C4-2B (cell line): Measurements from ENCODE around the gene ATXN1.

Experiments used
- H3K27ac ChIP-seq: fragments of 450-650 bp; 2 replicates; pipeline ENCODE4 v1.5.1; 2017
- ZFX ChIP-seq: fragments of 450-650 bp; IDR thresholded peaks from 2 replicates; pipeline ENCODE4 v1.6.1; 2017
- TF ChIP-seq, protein P1 (sequence below): fragments of 450-650 bp; conservative IDR thresholded peaks from 2 replicates; pipeline ENCODE4 v1.5.1; 2017; ENCODE audit warnings: mild to moderate bottlenecking

The ATXN1 gene

GRCh38 chr6:16563628-16564240 lies 197.5 kb downstream of the ATXN1 start:
- no peak for TF ChIP-seq ZFX
- TF ChIP-seq, protein P1, sequence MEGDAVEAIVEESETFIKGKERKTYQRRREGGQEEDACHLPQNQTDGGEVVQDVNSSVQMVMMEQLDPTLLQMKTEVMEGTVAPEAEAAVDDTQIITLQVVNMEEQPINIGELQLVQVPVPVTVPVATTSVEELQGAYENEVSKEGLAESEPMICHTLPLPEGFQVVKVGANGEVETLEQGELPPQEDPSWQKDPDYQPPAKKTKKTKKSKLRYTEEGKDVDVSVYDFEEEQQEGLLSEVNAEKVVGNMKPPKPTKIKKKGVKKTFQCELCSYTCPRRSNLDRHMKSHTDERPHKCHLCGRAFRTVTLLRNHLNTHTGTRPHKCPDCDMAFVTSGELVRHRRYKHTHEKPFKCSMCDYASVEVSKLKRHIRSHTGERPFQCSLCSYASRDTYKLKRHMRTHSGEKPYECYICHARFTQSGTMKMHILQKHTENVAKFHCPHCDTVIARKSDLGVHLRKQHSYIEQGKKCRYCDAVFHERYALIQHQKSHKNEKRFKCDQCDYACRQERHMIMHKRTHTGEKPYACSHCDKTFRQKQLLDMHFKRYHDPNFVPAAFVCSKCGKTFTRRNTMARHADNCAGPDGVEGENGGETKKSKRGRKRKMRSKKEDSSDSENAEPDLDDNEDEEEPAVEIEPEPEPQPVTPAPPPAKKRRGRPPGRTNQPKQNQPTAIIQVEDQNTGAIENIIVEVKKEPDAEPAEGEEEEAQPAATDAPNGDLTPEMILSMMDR = no peak
- no peak overlapping the region for H3K27ac ChIP-seq

GRCh38 chr6:16562498-16562897 lies 198.8 kb downstream of the ATXN1 start:
- H3K27ac ChIP-seq = no peak overlapping the region
- TF ChIP-seq, protein P1 = no peak
- TF ChIP-seq ZFX = no peak

DNA sequence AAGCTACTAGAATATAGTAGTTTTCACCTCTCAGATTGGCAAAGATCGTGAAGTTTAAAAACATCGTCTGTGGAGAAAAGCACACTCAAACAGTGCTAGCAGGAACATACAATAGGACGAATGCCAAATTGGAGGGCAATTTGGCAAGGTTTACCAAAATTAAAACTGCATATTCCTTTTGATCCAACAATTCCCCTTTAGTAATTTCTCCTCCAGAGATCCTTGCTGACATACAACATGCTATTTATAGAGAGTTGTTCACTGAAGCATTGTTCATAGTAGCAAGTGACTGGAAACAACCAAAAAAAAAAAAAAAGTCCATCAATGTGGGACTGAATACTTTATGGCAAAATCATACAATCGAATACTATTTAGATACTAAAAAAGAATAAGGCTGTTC lies 202.2 kb downstream of the ATXN1 start:
- no peak for TF ChIP-seq ZFX
- no peak overlapping the region for H3K27ac ChIP-seq

DNA sequence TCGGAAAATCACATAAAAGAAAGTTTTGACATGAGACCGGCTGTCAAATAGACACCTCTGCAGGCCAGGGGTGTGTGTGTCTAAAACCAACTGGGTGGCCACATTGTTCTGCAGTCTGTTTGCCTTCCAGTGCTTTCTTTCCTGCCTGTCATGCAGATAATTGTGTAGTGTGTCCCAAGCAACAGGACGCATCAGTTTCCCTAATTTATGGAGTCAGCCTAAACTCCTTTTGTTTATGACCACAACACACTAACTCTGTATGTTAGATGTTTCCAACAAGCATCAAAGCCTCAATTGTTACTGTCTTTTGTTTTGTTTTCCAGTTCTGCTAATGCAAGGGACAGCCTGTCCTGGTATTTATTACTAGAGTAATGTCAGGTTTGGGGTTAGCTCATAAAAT lies 205.7 kb downstream of the ATXN1 start:
- H3K27ac ChIP-seq = no peak overlapping the region
- TF ChIP-seq, protein P1 = no peak
- no peak for TF ChIP-seq ZFX

GRCh38 chr6:16553531-16553930 lies 207.7 kb downstream of the ATXN1 start:
- H3K27ac ChIP-seq = no peak overlapping the region
- TF ChIP-seq, protein P1 = no peak
- TF ChIP-seq ZFX = no peak

GRCh38 chr6:16551466-16551865 lies 209.8 kb downstream of the ATXN1 start:
- no peak overlapping the region for H3K27ac ChIP-seq
- TF ChIP-seq, protein P1 = no peak
- TF ChIP-seq ZFX = no peak

DNA sequence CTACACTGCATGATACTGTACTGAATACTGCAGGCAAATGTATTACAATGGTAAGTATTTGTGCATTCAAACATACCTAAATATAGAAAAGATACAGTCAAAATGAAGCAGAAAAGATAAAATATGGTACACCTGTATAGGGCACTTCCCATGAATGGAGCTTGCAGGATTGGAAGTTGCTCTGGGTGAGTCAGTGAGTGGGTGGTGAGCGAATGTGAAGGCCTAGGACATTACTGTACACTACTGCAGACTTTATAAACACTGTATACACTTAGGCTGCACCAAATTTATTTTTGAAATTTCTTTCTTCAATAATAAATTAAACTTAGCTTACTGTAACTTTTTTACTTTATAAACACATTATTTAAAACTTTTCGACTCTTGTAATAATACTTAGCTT lies 213.1 kb downstream of the ATXN1 start:
- no peak for TF ChIP-seq ZFX
- TF ChIP-seq, protein P1 = no peak
- H3K27ac ChIP-seq = no peak overlapping the region

DNA sequence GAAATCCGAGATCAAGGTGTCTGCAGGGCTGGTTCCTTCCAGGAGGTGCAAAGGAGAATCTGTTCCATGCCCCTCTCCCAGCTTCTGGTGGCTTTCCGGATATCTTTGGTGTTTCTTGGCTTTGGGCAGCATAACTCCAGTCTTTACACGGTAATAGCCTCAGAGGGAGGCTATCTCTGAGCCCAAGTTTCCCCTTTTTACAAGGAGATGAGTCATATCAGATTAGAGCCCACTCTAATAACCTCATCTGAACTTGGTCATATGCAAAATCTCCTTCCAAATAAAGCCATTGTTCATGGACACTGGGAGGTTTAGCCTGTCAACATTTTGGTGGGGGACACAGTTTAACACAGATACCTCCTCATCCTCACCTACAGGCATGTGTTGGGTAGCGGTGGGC lies 213.7 kb downstream of the ATXN1 start:
- TF ChIP-seq, protein P1 = no peak
- no peak for TF ChIP-seq ZFX
- H3K27ac ChIP-seq = no peak overlapping the region
